HepG2 (cell line): ENCODE data around the gene IRF4. TPM values are rescaled to one million over a fixed set of nuclear protein-coding genes. Genes with fewer than 3 reads are reported as not detected.

Experiments used
- ATAC-seq: fragments of 200-7000 bp; cut with Tn5 transposase; 3 replicates; pipeline ENCODE4 v1.9.1; 2020; ENCODE audit warnings: mild to moderate bottlenecking, moderate library complexity
- BruUV-seq: library from RNA; stranded (reverse); fragments of 400-500 nt; replicated peaks from 2 replicates; lab custom pipeline; 2021; lab: Mats Ljungman, UMichigan
- CTCF ChIA-PET: fragments of 300-600 bp; formaldehyde crosslinking; extraction: SDS; loops from one replicate; lab custom pipeline; 2021; ENCODE audit warnings: low total read pairs, inconsistent platforms, low intra/inter-chr PET ratio; lab: Yijun Ruan, JAX
- POLR2A ChIA-PET: fragments of 350-600 bp; sonication (Branson Sonifier 250); formaldehyde crosslinking; loops from one replicate; lab custom pipeline; 2020; ENCODE audit warnings: antibody characterized with exemption, inconsistent platforms; lab: Yijun Ruan, JAX
- DNase-seq: peaks from one replicate; pipeline ENCODE4 v3.0.0-alpha.2; 2015; ENCODE audit warnings: low spot score
- FAIRE-seq: peaks from 3 replicates; lab custom pipeline; 2011; peaks lifted over from hg19 to GRCh38; lab: Jason Lieb, UNC
- H2AFZ ChIP-seq: one replicate; pipeline ENCODE4 v1.6.1; 2011; ENCODE audit warnings: low read length, inconsistent platforms
- H3K27ac ChIP-seq: fragments of 300-600 bp; 3 replicates; pipeline ENCODE4 v1.8.0; 2011; ENCODE audit warnings: mixed run types, mild to moderate bottlenecking, mixed read lengths, low read length, inconsistent platforms; ENCODE audit not compliant: insufficient read depth; ENCODE audit errors: extremely low read length
- H3K27me3 ChIP-seq, 2 experiments: fragments of 200-600 bp in 1 of 2; 2 replicates in 1 of 2; 3 replicates in 1 of 2; pipeline versions ENCODE4 v1.6.0 to v1.8.0; 2011; ENCODE audit warnings: low read length in 2 of 2, mild to moderate bottlenecking in 2 of 2, moderate library complexity in 2 of 2, inconsistent platforms in 1 of 2; ENCODE audit not compliant: insufficient read depth in 2 of 2, control insufficient read depth in 1 of 2
- H3K36me3 ChIP-seq, 2 experiments: fragments of 200-600 bp in 1 of 2; replicated peaks in 1 of 2; 2 replicates in 1 of 2; 3 replicates in 1 of 2; pipeline versions ENCODE4 v1.5.1 to v1.8.0; 2011; ENCODE audit warnings: low read length in 2 of 2, inconsistent platforms in 1 of 2; ENCODE audit not compliant: insufficient read depth in 2 of 2, control insufficient read depth in 1 of 2
- H3K4me1 ChIP-seq: 2 replicates; pipeline ENCODE4 v1.5.1; 2012; ENCODE audit warnings: low read length, inconsistent platforms; ENCODE audit not compliant: insufficient read depth
- H3K4me2 ChIP-seq: 2 replicates; pipeline ENCODE4 v1.6.0; 2011; ENCODE audit warnings: low read depth, low read length, inconsistent platforms
- H3K4me3 ChIP-seq, 3 experiments: fragments of 200-600 bp in 1 of 3; sonication (generic), shearing (Covaris generic) in 1 of 3; replicated peaks in 1 of 3; 2 replicates each; pipeline ENCODE4 v1.5.1; 2011 to 2016; ENCODE audit warnings: low read length in 3 of 3, inconsistent platforms in 2 of 3, low read depth in 2 of 3, mild to moderate bottlenecking in 2 of 3, control low read depth in 1 of 3, mixed read lengths in 1 of 3; ENCODE audit not compliant: insufficient read depth in 1 of 3
- H3K79me2 ChIP-seq: one replicate; pipeline ENCODE4 v1.6.1; 2011; ENCODE audit warnings: low read length, inconsistent platforms; ENCODE audit not compliant: insufficient read depth
- H3K9ac ChIP-seq: 2 replicates; pipeline ENCODE4 v1.6.0; 2011; ENCODE audit warnings: mild to moderate bottlenecking, low read depth, low read length, inconsistent platforms; ENCODE audit not compliant: insufficient read depth
- H3K9me3 ChIP-seq: 2 replicates; pipeline ENCODE4 v1.5.1; 2012; ENCODE audit warnings: mild to moderate bottlenecking, low read length
- H4K20me1 ChIP-seq: 2 replicates; pipeline ENCODE4 v1.6.0; 2011; ENCODE audit warnings: inconsistent platforms, mild to moderate bottlenecking, low read length, moderate library complexity; ENCODE audit not compliant: insufficient read depth
- ZFYVE20 ChIP-seq: sonication (generic); formaldehyde crosslinking; IDR thresholded peaks from 2 replicates; pipeline ENCODE4 v1.8.0; 2023; ENCODE audit warnings: low read depth, mild to moderate bottlenecking, moderate library complexity, missing genetic modification reagents, borderline replicate concordance
- WGBS: methylation state at CpG from one replicate; pipeline ENCODE4 v1.1.6; 2017; ENCODE audit warnings: low lambda C conversion rate; 5-methylcytosine and 5-hydroxymethylcytosine counted together
- in situ Hi-C: cut with HindIII; loops from 2 replicates; pipeline ENCODE4 v1.10.0; 2017; ENCODE audit warnings: low pct_unique_long_range_greater_than_20kb; ENCODE audit not compliant: extremely low pct_ligation_motif_present
- intact Hi-C: fragments of 100-400 bp; cut with micrococcal nuclease; formaldehyde crosslinking; loops from one replicate; pipeline ENCODE4 v1.10.0; 2022; ENCODE audit not compliant: unreplicated experiment
- polyA plus RNA-seq, 8 experiments: library from polyadenylated mRNA; depleted of rRNA in 3 of 8; stranded (reverse) in 7 of 8; unstranded in 1 of 8; fragments of >200 nt; fragmentation: Illumina TruSeq in 4 of 8; extraction: Trizol in 4 of 8; gene quantifications; 2 replicates each; pipeline versions ENCODE4 v1.2.1 to v1.2.3, GENCODE V29; 2011 to 2016; ENCODE audit warnings: low read depth in 4 of 8, missing spikeins in 1 of 8, mixed read lengths in 1 of 8; ENCODE audit not compliant: insufficient read depth in 1 of 8
- total RNA-seq, 5 experiments: library from RNA; depleted of rRNA; stranded (reverse); fragments of >200 nt; fragmentation: Illumina TruSeq; extraction: Trizol; gene quantifications; 2 replicates each; pipeline ENCODE4 v1.2.3, GENCODE V29; 2016; ENCODE audit warnings: low read depth in 1 of 5
- TF ChIP-seq, protein P1 (sequence below): sonication (generic); formaldehyde crosslinking; IDR thresholded peaks from 2 replicates; pipeline ENCODE4 v1.4.0; 2020; ENCODE audit warnings: mild to moderate bottlenecking, missing genetic modification reagents, borderline replicate concordance
- TF ChIP-seq, protein P2 (sequence below): sonication (generic); formaldehyde crosslinking; IDR thresholded peaks from 2 replicates; pipeline ENCODE4 v1.5.1; 2020; ENCODE audit warnings: mild to moderate bottlenecking, missing genetic modification reagents, moderate library complexity

IRF4 gene
- total and polyA plus RNA-seq, 2 of the 13 experiments (the other 11 are each of a cell fraction or from before 2014, with no cell fraction given) = 0.07 to 0.09 TPM

DNA sequence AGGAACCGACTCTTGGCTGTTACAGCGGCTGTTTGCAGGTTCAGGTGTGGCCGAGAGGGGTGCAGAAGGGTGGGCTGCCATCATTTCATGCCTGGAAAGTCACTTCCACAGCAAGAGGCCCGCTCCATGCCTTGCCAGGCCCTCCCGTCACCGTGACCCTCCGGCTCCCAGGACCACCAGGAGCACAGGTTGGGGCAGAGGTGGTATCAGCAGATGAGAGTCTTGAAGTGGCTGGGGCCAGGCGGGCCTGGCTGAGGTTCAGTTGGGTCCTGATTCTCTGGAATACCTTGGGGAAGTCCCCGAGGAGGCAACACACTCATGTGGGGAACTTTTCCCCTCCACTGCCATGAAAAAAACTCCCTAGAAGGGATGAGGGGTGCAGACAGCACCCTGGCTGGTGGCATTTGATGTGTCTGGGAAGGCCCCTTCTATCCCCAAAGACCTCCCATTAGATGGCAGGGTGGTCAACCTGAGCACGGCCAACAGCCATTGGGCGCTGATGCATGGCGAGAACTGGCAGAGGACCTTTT, 34.2 kb upstream of the IRF4 start:
- no peaks in the 10 kb centered on the region for H3K9me3 ChIP-seq
- DNase-seq (no peak), FAIRE-seq (no peak), ATAC-seq (no peak)
- ChIA-PET CTCF (no interaction called here), POLR2A (no interaction called here)
- H4K20me1 ChIP-seq = no peaks in the 10 kb centered on the region
- TF ChIP-seq, protein P1, sequence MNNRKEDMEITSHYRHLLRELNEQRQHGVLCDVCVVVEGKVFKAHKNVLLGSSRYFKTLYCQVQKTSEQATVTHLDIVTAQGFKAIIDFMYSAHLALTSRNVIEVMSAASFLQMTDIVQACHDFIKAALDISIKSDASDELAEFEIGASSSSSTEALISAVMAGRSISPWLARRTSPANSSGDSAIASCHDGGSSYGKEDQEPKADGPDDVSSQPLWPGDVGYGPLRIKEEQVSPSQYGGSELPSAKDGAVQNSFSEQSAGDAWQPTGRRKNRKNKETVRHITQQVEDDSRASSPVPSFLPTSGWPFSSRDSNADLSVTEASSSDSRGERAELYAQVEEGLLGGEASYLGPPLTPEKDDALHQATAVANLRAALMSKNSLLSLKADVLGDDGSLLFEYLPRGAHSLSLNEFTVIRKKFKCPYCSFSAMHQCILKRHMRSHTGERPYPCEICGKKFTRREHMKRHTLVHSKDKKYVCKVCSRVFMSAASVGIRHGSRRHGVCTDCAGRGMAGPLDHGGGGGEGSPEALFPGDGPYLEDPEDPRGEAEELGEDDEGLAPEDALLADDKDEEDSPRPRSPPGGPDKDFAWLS (CRISPR knock-in tag) = no peak
- TF ChIP-seq, protein P2, sequence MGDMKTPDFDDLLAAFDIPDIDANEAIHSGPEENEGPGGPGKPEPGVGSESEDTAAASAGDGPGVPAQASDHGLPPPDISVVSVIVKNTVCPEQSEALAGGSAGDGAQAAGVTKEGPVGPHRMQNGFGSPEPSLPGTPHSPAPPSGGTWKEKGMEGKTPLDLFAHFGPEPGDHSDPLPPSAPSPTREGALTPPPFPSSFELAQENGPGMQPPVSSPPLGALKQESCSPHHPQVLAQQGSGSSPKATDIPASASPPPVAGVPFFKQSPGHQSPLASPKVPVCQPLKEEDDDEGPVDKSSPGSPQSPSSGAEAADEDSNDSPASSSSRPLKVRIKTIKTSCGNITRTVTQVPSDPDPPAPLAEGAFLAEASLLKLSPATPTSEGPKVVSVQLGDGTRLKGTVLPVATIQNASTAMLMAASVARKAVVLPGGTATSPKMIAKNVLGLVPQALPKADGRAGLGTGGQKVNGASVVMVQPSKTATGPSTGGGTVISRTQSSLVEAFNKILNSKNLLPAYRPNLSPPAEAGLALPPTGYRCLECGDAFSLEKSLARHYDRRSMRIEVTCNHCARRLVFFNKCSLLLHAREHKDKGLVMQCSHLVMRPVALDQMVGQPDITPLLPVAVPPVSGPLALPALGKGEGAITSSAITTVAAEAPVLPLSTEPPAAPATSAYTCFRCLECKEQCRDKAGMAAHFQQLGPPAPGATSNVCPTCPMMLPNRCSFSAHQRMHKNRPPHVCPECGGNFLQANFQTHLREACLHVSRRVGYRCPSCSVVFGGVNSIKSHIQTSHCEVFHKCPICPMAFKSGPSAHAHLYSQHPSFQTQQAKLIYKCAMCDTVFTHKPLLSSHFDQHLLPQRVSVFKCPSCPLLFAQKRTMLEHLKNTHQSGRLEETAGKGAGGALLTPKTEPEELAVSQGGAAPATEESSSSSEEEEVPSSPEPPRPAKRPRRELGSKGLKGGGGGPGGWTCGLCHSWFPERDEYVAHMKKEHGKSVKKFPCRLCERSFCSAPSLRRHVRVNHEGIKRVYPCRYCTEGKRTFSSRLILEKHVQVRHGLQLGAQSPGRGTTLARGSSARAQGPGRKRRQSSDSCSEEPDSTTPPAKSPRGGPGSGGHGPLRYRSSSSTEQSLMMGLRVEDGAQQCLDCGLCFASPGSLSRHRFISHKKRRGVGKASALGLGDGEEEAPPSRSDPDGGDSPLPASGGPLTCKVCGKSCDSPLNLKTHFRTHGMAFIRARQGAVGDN (CRISPR knock-in tag) = 0 out of 2 replicates have a peak, but pooled peaks have one; percentile 16
- TF ChIP-seq ZFYVE20 (CRISPR knock-in tag) = peak; percentile 58; the same call in 1 of the 2 replicates
- peaks cover 16% of the 10 kb centered on the region for H3K4me1 ChIP-seq
- 54% methylated on average over 12 of the region's 12 CpGs for WGBS
- in situ Hi-C loops (no loop called here), intact Hi-C loops (no loop called here)
- H3K4me3 ChIP-seq = no peak overlapping the region
- no peak overlapping the region for H2AFZ ChIP-seq
- H3K36me3 ChIP-seq = no peaks in the 10 kb centered on the region
- no peak overlapping the region for H3K9ac ChIP-seq
- H3K27ac ChIP-seq = no peak overlapping the region
- no peaks in the 10 kb centered on the region for H3K79me2 ChIP-seq
- BruUV-seq = no TSS peak
- peaks cover 0 to 12% of the 10 kb centered on the region in 2 experiments; a peak in 2 of 5 replicates for H3K27me3 ChIP-seq
- H3K4me2 ChIP-seq = no peak overlapping the region
